T follicular helper cell (primary cell): ENCODE data around the gene EVC2.

ENCODE experiments used
- DNase-seq: peaks from one replicate; pipeline ENCODE4 v3.0.0-alpha.2; 2020; ENCODE audit warnings: low read depth

The EVC2 gene

DNA sequence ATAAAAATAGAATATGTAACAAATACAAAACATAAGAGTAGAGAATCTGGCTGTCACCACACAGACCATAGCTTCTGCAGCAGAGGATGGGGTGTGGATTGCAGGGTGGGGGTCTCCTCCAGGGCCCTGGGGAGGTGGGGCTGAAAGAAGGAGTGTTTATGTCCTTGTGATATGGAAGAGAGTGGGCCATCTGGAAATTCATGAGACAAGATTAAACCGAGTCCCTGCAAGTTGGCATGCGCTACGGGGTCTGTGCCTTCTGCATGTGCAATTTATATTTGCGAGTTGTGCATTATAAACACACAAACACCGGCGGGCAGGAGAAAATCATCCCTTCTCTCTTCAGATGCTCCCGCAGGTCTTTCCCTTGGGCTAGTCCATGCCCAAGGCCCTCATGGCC is 145.9 kb downstream of the EVC2 start:
- no peak for DNase-seq

DNA sequence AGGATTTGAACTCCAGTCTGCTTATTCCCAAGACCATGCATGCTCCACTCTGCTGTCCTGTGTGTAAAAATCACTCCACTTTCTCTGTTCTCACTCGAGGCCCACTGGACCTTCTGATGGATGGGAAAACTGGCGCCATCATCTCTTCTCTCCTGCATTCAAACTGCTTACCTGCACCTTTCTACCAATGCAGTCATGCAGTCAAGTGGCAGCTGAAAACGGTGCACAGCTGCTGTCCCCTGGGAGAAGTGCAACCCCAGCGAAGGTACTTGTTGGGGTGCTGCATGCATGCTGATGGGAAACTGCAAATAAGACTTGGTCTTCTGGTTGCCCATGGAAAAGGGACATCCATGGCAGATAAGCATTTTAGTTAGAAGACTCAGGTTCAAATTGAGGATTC is 147.1 kb downstream of the EVC2 start:
- DNase-seq = no peak

DNA sequence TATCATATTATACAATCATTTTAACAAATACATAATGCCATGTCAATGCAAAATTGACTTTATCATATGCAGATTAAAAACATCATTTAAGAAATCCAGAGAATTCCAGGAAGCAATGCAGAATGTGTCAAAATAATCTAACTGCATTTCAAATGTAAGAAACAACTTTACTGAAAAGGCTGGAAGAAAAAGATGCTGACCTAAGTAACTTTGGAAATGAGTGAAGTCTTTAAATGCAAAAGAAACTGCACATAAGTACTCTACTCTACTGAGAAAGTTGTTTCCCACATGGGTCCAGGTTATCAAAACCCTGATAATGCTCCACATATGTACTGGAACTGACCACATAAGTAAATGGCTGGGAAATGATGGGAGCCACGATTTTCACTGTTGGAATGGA is 149.9 kb downstream of the EVC2 start:
- no peak for DNase-seq

DNA sequence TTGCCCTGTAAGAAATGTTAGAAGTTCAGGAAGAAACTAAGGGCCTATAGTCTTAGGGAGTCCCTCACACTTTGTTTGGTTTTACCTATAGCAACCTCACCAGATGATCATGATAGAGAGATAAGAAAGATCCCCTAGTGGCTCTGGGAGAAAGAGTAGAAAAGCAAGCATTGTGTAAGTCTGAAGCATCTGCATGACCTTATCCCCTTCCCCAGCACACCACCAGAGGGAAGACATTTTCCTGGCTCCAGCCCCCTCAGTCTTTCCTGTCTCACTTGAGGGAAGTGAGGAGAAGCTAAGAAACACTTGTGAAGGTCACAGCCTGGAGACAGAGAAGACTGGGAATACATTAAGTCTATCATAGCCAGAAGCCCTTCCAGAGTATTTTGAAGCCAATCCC is 154.0 kb downstream of the EVC2 start:
- no peak for DNase-seq

DNA sequence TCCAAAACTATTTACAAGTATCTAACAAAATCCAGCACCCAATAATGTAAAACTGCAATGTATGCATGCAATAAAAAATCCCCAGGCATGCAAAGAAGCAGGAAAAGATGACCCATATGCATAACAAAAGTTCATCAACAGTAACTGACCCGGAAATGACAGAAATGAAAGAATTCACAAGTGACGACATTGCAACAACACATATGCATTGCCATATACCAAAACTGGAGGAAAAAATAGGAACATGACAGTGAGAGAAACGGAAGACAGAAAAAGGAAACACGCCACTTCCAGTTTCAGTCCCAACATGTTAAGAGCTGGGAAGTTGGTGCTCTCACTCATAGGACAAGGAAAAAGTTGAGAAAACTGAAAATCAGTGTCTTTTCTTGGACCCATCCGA is 154.6 kb downstream of the EVC2 start:
- DNase-seq = no peak

DNA sequence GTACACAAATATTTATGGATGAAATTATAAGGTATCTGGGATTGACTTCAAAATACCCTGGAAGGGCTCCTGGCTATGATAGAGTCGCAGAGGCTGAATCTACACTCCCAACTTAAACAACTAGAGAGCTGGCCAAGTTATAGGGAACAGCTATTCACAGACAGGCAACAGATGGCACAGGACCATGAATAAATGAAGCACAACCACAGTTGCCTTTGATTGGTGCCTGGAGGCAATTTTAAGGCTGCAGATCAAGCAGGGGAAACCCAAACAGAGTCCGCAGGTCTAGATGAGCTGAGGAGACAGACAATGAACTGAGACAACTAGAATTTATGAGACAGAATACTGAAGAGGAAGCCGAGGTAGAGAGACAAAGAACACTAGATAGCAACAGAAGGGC is 155.9 kb downstream of the EVC2 start:
- DNase-seq = no peak

DNA sequence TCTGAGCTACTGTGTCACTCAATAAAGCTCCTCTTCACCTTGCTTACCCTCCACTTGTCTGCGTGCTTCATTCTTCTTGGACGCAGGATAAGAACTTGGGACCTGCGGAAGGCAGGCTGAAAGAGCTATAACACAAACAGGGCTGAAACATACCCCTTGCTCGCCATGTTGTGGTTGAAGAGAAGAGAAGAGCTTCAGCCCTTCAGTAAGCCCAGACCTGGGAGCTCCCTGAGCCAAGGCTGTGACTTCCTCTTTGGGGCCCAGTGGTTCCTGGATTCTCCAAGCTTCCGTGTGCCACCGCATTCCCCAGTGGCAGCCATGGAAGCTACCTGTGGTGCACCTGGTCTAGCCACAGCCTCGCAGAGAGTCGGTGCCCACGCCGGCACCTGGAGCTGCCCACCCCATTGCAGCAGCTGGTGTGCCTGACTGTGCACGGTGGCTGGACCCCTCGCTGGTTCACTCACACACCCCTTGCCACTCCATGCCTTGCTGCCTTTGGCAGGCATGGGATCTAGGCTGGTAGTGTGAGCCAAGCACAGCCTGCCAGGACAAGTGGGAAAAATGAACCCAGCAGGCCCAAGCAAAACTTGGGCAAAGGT is 160.6 kb downstream of the EVC2 start:
- DNase-seq = no peak

DNA sequence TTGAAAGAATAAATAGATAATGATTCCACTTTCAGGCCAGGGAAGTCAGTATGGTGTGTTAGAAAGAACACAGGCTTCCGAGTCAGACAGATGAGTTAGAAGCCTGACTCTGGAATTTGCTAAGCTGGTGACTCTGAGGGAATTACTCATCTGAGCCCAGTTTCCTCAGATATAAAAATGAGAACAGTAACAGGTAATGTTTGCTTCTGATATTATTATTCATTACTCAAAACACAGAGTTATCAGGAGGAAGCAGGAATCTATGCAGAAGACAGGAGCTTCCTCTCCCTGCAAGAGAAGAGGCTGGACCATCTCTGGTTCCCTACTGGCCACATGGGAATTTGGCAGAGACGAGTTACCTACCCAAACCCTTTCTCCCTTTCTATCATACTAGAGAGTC is 163.1 kb downstream of the EVC2 start:
- DNase-seq = no peak

DNA sequence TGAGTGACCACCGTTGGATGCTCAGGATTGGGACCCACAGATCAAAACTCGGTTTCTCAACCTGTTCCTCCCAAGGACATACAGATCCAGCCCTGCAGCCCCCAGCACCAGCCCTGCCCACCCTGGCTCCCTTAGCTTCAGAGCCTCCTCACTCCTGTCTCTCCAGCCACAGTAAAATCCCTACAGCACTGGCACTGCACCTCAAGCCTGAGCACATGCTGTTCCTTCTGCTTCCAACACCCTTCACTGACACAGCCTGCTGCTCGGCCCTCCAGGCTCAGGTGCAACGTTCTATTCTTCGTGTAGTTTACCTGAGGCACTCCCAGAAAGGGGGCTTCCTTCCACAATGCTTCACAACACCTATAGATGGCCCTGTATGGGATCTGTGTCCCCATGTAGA is 163.6 kb downstream of the EVC2 start:
- no peak for DNase-seq

DNA sequence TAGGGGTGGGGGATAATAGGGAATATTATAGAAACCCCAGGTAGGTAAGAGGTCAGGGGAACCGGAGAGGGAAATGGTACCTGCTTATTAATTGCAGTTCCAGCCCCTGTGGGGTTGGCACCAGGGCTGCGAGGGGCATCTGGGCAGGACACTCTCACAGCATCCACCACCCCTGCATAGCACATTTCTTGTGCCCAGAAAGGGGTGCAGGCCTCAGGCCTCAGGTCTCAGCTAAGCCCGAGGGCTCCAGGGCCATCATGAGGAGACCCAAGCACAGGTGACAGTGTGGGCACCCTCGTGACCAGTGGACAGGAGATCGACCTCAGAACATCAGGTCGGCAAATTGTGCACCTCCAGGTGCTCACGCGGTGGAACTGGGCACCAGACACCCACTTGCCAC is 164.7 kb downstream of the EVC2 start:
- no peak for DNase-seq

DNA sequence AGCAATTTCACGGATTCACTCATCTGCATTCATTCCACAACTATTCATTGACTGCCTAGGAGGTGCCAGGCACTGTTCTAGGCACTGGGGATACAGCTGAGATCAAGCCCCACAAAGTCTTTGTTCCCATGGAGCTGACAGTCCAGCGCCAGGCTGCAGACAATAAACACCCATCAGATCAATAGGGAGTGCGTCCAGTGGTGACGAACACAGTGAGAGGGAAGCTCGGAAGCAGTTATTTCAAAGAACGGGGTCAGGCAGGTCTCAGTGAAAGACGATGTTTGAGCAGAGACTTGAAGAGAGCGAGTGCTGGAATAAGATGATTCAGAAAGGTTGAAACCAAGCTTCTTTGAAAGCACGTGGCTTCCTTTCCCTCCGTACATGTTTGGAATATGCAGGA is 167.2 kb downstream of the EVC2 start:
- no peak for DNase-seq

DNA sequence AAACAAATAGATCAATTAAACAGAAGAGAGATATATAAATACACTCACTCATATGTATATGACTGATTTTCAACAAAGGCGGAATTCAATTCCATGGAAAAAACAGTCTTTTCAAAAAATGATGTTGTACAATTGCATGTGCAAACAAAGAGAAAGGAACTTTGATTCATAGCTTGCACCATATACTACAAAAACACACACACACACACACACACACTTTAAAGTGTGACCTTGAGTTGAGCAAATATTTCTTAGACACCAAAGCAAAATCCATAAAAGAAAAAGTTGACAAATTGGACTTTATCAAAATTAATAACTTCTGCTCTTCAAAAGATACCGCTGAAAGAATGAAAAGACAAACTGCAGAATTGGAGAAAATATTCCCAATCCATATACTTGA is 168.8 kb downstream of the EVC2 start:
- DNase-seq = no peak

DNA sequence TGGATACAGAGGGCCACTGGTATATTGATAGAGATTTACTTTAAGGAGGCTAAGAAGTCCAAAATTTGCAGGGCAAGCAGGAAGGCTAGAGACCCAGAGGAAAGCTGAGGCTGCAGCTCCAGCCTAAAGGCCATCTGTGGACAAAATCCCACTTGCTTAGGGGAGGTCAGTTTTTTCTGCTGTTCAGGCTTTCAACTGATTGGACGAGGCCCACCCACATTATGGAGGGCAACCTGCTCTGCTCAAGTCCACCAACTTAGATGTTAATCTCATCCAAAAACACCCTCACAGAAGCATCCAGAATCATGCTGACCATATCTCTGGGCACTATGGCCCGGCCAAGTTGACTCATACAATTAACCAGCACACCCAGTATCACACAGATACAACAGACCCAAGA is 176.3 kb downstream of the EVC2 start:
- no peak for DNase-seq

DNA sequence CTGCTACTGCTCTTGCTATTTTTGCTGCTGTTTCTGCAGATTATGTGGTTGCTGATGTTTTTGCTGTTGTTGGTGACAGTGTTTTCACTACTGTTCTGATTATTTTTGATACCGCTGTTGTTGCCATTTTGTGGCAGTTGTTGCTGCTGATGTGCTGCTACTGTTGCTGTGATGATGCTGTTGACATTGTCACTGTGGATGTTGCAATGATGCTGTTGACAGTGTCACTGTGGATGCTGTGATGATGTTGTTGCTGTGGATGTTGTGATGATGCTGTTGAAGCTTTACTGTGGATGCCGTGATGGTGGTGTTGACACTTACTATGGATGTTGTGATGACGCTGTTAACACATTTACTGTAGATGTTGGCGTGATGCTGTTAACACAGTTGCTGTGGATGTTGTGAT is 180.3 kb downstream of the EVC2 start:
- DNase-seq = no peak

DNA sequence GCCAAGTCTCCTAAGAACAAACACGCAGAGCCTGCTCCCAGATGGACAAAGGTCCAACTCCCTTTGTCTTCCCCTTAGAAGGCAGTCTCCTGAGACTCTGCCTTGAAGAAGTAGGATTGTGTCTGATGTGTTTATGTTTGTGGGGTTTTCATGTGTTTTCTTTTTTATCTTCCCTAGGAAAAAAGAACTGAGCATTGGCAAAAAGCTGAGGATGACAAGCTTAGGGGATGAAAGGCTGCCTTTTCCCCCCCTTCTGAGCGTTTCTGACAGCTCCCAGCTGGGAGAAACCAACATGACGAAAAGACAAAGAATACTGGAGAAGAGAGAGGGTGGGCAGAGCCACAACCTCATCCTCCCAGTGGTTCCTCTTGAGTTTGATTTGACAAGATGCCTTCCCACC is 181.1 kb downstream of the EVC2 start:
- DNase-seq = no peak

DNA sequence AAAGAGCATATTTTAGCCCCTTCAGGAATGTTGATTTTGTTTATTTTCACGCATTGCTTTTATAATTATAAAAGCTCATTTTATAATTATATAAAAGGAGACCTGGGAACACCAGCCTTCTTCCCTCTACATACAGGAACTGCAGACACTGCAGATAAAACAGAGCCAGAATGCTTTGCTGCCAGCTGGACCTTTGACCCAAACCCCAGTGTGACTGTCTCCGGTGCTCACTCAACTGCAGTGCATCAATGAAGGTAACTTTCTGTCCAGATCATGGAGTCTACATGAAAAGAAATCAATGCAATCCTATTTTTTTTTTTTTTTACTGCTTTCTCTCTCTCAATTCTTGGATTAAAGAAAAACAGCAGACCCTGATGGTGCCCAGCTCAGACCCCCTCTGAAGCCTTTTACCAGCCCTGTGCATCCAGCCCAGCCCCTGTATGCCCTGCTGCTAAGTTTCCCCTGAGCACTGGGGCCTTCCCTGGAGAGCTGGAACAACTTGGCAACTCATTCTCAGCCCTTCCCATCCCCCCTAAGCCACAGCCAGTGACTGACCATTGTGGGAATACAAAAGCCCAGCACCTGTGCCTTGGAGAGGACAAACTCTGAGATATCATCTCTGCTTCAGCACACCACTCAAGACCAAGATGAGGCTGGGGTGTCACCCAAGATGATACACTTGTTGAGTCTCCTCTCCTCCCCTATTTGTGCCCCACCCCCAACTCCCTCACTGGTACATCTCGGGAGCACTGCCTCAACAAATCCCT is 182.1 kb downstream of the EVC2 start:
- no peak for DNase-seq

DNA sequence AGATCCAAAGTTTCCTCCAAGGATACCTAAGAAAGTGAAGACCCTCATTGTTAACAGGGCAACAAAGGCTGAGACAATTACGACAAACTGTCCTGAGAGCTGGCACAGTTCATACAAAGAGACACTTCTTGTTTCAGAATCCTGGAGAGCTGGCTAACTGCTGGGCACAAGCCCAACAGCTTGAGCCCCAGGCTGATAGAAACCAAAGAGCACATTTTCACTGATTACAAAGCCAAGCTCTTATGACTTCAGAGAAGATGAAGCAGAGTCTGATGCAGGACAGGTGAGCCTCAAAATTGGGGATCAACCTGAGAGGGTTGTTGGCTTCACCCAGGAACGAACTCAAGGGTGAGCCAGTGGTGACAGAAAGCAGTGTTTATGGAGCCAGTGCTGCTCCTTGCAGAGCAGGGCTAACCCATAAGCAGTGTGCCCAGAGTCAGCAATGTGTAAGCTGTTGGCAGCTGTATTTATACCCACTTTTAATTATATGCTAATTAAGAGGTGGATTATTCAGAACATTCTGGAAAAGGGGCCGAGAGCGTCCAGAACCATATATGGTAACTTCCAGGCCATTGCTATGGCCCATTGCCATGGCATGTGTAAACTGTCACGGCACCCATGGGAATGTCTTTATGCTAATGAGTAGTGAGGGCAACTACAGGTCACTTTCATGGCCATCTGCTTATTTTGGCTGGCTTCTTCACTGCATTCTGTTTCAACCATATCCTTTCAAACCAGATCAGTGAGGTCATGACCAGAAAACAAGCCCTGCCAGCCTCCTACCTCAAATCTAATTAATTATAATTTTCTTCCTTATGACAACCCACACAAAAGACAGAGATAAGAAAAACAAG is 183.7 kb downstream of the EVC2 start:
- DNase-seq = no peak

DNA sequence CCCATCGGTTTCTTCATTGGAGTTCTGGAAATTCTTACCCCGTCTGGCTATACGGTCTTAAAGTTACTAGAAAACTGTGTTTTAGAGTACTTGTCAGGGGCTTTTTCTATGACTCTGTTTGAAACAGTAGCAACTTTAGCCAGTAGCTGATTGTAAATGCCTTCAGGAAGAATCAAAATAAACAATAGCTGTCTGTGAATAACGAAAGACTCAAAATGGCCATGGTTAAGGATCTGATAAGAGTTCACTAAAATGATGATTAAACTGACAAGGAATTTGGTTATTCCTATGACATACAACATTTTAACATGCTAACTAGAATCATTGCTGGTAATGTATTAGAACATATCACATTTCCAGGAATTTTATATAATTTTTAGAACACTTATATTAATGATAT is 191.0 kb downstream of the EVC2 start:
- no peak for DNase-seq

DNA sequence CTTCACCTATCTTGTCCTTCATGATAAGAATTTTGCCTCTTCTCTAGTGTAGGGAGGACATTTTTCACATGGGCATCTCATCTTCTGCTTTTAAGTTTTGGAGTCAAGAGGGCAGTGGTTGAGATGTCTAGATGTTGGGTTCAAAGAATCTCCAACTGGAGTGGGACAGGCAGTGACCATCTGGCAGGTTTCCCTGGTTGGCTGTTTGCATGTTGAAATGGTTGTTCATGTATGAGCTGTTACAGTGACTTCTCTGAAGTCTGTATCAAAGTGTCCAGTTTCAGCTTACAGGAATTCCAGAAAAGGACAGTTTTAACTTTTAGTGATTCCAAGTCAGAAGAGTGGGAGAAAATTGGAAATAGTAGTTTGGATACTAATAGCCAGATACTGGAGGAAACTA is 192.7 kb downstream of the EVC2 start:
- no peak for DNase-seq
